ENCODE data around the gene PLSCR2.
"Not testable (repeated sequence)": the region's sequence is repeated elsewhere in the genome, so short reads cannot be mapped to it uniquely, and the experiment has no call there.

Gene PLSCR2

DNA sequence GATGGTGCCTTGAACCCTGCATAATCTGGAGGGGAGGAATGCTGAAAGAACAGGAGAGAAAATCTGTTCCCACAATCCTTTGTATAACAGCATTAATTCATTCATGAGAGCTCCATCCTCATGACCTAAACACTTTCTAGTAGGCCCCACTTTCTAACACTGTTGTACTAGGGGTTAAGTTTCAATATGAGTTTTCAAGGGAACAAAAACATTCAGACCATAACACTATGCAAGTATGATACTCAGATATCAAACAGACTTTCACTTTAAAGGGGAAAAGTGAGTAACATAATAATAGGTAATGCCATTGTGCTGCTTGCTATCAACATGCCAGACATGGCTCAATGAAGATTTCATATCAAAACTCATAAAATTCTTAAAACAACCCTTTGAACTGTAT, 32.4 kb upstream of the PLSCR2 start:
- Histone ChIP-seq H3K4me3 (ENCODE audit: low read length) (no peak overlapping the region), H3K27ac (ENCODE audit: low read length) (no peak overlapping the region), H3K4me1 (ENCODE audit: insufficient read depth, low read length) (peaks cover 25% of the 10 kb centered on the region), H3K9ac (ENCODE audit: low read depth, low read length) (no peak overlapping the region), H3K27me3 (ENCODE audit: insufficient read depth, low read length) (no peaks in the 10 kb centered on the region), H3K9me3 (ENCODE audit: insufficient read depth, low read depth, low read length) (no peaks in the 10 kb centered on the region; the same call in none of the 2 replicates), H3K36me3 (ENCODE audit: insufficient read depth, low read depth, low read length) (no peaks in the 10 kb centered on the region)

DNA sequence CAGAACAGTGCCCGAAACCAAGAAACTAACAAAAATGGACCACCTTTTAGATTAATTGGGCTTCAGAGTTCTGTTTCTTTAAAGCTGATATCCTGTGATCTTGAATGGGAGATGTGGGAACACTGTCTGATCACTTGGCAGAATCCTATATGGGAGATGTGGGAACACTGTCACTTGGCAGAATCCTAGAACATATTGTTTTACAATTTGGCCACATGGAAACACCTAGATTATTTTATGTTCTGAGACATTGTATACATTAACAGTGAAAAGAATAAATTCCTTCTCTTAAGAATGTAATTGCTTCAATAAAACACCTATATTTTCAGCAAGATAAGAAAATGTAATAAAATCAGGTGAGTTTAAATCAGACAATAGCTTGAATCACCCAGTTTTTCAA, 30.3 kb upstream of the PLSCR2 start:
- H3K27me3 ChIP-seq (ENCODE audit: insufficient read depth, low read length): no peaks in the 10 kb centered on the region
- peaks cover 12% of the 10 kb centered on the region; the same call in 1 of the 2 replicates for H3K4me1 ChIP-seq (ENCODE audit: insufficient read depth, low read length)

DNA sequence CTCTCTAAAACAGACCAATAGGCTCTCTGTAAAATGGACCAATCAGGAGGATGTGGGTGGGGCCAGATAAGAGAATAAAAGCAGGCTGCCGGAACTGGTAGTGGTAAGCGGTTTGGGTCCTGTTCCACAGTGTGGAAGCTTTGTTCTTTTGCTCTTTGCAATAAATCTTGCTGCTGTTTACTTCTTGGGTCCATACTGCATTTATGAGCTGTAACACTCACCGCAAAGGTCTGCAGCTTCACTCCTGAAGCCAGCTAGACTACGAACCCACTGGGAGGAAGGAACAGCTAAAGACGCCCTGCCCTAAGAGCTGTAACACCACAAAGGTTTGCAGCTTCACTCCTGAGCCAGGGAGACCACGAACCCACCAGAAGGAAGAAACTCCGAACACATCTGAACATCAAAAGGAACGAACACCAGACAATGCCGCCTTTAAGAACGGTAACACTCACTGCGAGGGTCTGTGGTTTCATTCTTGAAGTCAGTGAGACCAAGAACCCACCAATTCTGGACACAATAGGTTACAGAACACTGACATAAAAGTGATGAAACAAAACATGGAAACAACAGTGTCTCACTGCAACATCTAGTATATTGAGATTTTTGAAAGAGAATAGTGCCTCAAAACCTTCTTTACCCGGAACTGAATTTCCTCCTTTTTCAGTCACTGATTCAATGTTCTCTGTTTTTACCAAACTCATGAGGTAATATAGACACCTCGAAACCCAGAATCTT, 28.8 kb upstream of the PLSCR2 start:
- Histone ChIP-seq H3K9me3 (ENCODE audit: insufficient read depth, low read depth, low read length) (no peaks in the 10 kb centered on the region; the same call in none of the 2 replicates), H3K9ac (ENCODE audit: low read depth, low read length) (no peak overlapping the region), H3K4me3 (ENCODE audit: low read length) (no peak overlapping the region), H3K4me1 (ENCODE audit: insufficient read depth, low read length) (peaks cover 2% of the 10 kb centered on the region; the same call in 1 of the 2 replicates), H3K27me3 (ENCODE audit: insufficient read depth, low read length) (no peaks in the 10 kb centered on the region), H3K27ac (ENCODE audit: low read length) (no peak overlapping the region), H3K36me3 (ENCODE audit: insufficient read depth, low read depth, low read length) (no peaks in the 10 kb centered on the region)

More for the DNA sequence above, 30.3 kb upstream of the PLSCR2 start:
- H3K9me3 ChIP-seq (ENCODE audit: insufficient read depth, low read depth, low read length): no peaks in the 10 kb centered on the region; the same call in none of the 2 replicates
- H3K27ac ChIP-seq (ENCODE audit: low read length): no peak overlapping the region
- no peak overlapping the region for H3K9ac ChIP-seq (ENCODE audit: low read depth, low read length)
- H3K36me3 ChIP-seq (ENCODE audit: insufficient read depth, low read depth, low read length): no peaks in the 10 kb centered on the region
- H3K4me3 ChIP-seq (ENCODE audit: low read length): no peak overlapping the region

DNA sequence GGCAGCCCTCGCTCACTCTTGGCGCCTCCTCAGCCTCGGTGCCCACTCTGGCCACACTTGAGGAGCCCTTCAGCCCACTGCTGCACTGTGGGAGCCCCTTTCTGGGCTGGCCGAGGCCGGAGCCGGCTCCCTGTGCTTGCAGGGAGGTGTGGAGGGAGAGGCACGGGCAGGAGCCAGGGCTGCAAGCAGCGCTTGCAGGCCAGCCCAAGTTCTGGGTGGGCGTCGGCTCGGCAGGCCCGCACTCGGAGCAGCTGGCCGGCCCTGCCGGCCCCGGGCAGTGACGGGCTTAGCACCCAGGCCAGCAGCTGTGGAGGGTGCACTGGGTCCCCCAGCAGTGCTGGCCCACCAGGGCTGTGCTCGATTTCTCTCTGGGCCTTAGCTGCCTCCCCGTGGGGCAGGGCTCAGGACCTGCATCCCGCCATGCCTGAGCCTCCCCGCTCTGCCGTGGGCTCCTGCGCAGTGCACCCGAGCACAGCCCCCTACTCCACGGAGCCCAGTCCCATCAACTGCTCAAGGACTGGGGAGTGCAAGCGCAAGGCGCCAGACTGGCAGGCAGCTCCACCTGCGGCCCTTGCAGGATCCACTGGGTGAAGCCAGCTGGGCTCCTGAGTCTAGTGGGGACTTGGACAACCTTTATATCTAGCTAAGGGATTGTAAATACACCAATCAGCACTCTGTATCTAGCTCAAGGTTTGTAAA, 27.9 kb upstream of the PLSCR2 start:
- H3K27me3 ChIP-seq (ENCODE audit: insufficient read depth, low read length); H3K9me3 ChIP-seq (ENCODE audit: insufficient read depth, low read depth, low read length); H3K4me1 ChIP-seq (ENCODE audit: insufficient read depth, low read length); H3K27ac ChIP-seq (ENCODE audit: low read length); H3K36me3 ChIP-seq (ENCODE audit: insufficient read depth, low read depth, low read length); H3K4me3 ChIP-seq (ENCODE audit: low read length); H3K9ac ChIP-seq (ENCODE audit: low read depth, low read length): not testable (repeated sequence)

DNA sequence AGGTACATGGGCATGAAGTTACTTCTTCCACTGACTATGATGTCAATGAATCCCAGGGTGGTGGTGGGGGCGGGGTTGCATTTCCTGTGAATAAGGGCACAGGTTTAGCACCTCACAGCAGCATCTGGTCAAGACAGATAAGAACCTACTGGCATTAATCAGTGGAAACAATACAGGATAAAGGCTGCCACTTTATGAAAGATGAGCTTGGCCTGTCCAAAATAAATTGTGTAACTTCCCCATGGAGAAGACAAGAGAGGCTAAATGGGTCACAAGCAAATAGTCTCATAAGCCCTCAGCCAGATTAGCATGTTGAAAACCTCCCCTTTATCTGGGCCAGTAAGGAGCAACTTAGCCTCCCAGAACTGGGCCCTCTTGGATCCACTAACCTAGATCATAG, 27.4 kb upstream of the PLSCR2 start:
- H3K27me3 ChIP-seq (ENCODE audit: insufficient read depth, low read length): no peaks in the 10 kb centered on the region
- H3K9ac ChIP-seq (ENCODE audit: low read depth, low read length): no peak overlapping the region
- H3K4me3 ChIP-seq (ENCODE audit: low read length): no peak overlapping the region
- H3K36me3 ChIP-seq (ENCODE audit: insufficient read depth, low read depth, low read length): no peaks in the 10 kb centered on the region
- H3K27ac ChIP-seq (ENCODE audit: low read length): no peak overlapping the region
- H3K9me3 ChIP-seq (ENCODE audit: insufficient read depth, low read depth, low read length): no peaks in the 10 kb centered on the region; the same call in none of the 2 replicates
- no peaks in the 10 kb centered on the region for H3K4me1 ChIP-seq (ENCODE audit: insufficient read depth, low read length)

DNA sequence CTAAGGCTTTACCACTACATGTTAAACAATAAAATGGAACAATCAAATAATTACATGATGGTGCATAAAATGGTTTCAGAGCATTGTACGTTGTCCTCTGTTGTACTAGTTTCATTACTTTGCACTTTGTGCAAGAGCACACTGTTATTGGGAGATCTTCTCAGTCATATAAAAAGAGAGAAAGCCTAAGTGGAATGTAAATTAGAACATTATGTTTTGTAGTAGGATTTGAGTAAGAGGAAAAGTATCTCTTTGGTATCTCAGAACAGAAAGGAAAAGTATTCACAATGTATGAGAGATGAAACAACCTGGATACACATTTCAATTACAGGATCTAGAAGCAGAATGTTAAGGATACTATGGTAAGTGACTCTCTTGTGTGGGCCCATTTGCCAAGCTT, 26.9 kb upstream of the PLSCR2 start:
- Histone ChIP-seq H3K27me3 (ENCODE audit: insufficient read depth, low read length) (no peaks in the 10 kb centered on the region), H3K27ac (ENCODE audit: low read length) (no peak overlapping the region), H3K4me3 (ENCODE audit: low read length) (no peak overlapping the region), H3K9me3 (ENCODE audit: insufficient read depth, low read depth, low read length) (no peaks in the 10 kb centered on the region; the same call in none of the 2 replicates), H3K9ac (ENCODE audit: low read depth, low read length) (no peak overlapping the region), H3K36me3 (ENCODE audit: insufficient read depth, low read depth, low read length) (no peaks in the 10 kb centered on the region), H3K4me1 (ENCODE audit: insufficient read depth, low read length) (no peaks in the 10 kb centered on the region)

DNA sequence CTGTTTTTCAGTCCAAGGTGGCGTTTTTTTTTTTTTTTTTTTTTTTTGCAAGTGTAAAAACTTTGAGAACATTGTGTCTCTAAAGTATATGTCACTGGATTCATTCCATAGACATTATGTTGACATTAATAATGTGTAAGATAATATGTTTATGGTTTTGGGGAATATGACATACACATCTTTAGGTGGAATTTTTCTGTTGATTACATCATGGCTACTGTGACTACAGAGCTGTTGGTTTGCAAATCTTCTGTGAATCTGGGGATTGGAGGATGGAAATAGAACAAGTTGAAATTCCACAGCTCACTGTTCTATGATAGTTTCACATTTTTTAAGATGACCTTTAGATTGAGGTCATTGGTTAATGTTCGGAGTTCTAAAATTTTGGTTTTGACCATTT, 24.4 kb upstream of the PLSCR2 start:
- Histone ChIP-seq H3K4me3 (ENCODE audit: low read length) (no peak overlapping the region), H3K4me1 (ENCODE audit: insufficient read depth, low read length) (no peaks in the 10 kb centered on the region), H3K27ac (ENCODE audit: low read length) (no peak overlapping the region), H3K36me3 (ENCODE audit: insufficient read depth, low read depth, low read length) (no peaks in the 10 kb centered on the region), H3K27me3 (ENCODE audit: insufficient read depth, low read length) (no peaks in the 10 kb centered on the region), H3K9ac (ENCODE audit: low read depth, low read length) (no peak overlapping the region), H3K9me3 (ENCODE audit: insufficient read depth, low read depth, low read length) (no peaks in the 10 kb centered on the region; the same call in none of the 2 replicates)

DNA sequence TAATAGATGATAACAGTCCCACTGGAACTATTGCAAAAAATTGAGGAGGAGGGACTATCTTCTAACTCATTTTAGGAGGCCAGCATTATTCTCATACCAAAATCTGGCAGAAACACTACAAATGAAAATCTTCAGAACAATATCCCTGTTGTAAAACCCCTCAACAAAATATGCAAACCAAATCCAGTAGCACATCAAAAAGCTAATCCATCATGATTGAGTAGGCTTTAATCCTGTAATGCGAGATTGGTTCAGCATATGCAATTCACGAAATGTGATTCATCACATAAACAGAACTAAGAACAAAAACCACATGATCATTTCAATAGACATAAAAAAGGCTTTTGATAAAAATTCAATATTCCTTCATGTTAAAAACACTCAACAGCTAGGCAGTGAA, 23.9 kb upstream of the PLSCR2 start:
- Histone ChIP-seq H3K4me1 (ENCODE audit: insufficient read depth, low read length) (no peaks in the 10 kb centered on the region), H3K36me3 (ENCODE audit: insufficient read depth, low read depth, low read length) (no peaks in the 10 kb centered on the region), H3K9ac (ENCODE audit: low read depth, low read length) (no peak overlapping the region), H3K9me3 (ENCODE audit: insufficient read depth, low read depth, low read length) (no peaks in the 10 kb centered on the region; the same call in 1 of the 2 replicates), H3K4me3 (ENCODE audit: low read length) (no peak overlapping the region), H3K27ac (ENCODE audit: low read length) (no peak overlapping the region), H3K27me3 (ENCODE audit: insufficient read depth, low read length) (no peaks in the 10 kb centered on the region)

DNA sequence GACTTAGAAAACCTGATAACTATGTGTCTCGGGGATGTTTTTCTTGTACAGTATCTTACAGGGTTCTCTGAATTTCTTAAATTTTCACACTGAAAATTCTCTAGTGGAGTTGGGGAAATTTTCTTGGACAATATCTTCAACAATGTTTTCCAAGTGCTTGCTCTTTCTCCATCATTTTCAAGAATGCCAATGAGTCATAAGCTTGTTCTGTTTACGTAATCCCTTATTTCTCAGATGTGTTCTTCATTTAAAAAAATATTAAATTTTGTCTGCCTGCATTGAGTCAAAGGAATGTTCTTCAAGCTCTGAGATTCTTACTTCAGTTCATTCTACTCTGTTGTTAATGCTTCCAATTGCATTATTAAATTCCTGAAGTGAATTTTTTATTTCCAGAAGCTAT, 21.9 kb upstream of the PLSCR2 start:
- no peaks in the 10 kb centered on the region for H3K36me3 ChIP-seq (ENCODE audit: insufficient read depth, low read depth, low read length)
- H3K27ac ChIP-seq (ENCODE audit: low read length): no peak overlapping the region
- H3K9ac ChIP-seq (ENCODE audit: low read depth, low read length): no peak overlapping the region
- no peak overlapping the region for H3K4me3 ChIP-seq (ENCODE audit: low read length)
- no peaks in the 10 kb centered on the region for H3K4me1 ChIP-seq (ENCODE audit: insufficient read depth, low read length)
- no peaks in the 10 kb centered on the region for H3K27me3 ChIP-seq (ENCODE audit: insufficient read depth, low read length)
- H3K9me3 ChIP-seq (ENCODE audit: insufficient read depth, low read depth, low read length): no peaks in the 10 kb centered on the region; the same call in none of the 2 replicates

DNA sequence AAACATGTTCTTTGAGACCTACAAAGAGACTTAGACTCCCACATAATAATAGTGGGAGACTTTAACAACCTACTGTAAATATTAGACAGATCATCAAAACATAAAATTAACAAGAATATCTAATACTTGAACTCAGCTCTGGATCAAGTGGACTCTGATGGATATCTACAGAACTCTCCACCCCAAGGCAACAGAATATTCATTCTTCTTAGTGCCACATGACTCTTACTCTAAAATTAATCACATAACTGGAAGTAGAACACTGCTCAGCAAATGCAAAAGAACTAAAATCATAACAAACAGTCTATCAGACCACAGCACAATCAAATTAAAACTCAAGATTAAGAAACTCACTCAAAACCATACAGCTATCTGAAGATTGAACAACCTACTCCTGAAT, 15.9 kb upstream of the PLSCR2 start:
- no peak overlapping the region for H3K27ac ChIP-seq (ENCODE audit: low read length)
- H3K27me3 ChIP-seq (ENCODE audit: insufficient read depth, low read length): no peaks in the 10 kb centered on the region
- no peak overlapping the region for H3K4me3 ChIP-seq (ENCODE audit: low read length)
- H3K9ac ChIP-seq (ENCODE audit: low read depth, low read length): no peak overlapping the region
- no peaks in the 10 kb centered on the region; the same call in none of the 2 replicates for H3K9me3 ChIP-seq (ENCODE audit: insufficient read depth, low read depth, low read length)
- H3K36me3 ChIP-seq (ENCODE audit: insufficient read depth, low read depth, low read length): no peaks in the 10 kb centered on the region
- H3K4me1 ChIP-seq (ENCODE audit: insufficient read depth, low read length): no peaks in the 10 kb centered on the region

DNA sequence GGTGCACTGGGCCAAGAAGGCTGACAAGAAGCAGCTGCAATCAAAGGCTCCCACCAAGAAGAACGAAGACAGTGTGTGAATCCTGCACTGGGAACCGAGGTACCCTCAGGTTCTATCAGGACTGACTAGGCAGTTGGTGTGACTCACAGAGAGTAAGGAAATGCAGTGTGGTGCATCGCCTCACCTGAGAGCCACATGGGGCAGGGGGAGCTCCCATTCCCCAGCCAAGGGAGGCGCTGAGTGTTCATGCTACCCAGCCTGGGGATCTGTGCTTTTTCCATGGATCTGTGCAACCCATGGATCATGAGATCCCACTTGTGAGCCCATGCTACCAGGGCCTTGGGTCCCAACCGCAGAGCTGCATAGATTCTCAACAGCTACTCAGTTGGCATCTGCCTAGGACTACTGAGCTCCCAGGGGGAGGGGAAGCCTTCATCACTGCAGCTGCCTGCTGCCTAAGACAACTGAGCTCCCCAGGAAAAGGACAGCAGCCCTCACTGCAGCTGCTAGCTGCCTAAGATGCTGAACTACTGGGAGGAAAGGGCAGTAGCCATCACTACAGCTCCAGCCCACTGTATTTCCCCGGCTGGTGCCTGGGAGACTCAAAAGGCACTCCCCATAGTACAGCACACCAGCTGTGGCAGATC, 6.9 kb upstream of the PLSCR2 start:
- no peak overlapping the region for H3K27ac ChIP-seq (ENCODE audit: low read length)
- H3K4me1 ChIP-seq (ENCODE audit: insufficient read depth, low read length): no peaks in the 10 kb centered on the region
- H3K27me3 ChIP-seq (ENCODE audit: insufficient read depth, low read length): no peaks in the 10 kb centered on the region
- no peak overlapping the region for H3K4me3 ChIP-seq (ENCODE audit: low read length)
- no peak overlapping the region for H3K9ac ChIP-seq (ENCODE audit: low read depth, low read length)
- no peaks in the 10 kb centered on the region for H3K9me3 ChIP-seq (ENCODE audit: insufficient read depth, low read depth, low read length)
- H3K36me3 ChIP-seq (ENCODE audit: insufficient read depth, low read depth, low read length): no peaks in the 10 kb centered on the region

DNA sequence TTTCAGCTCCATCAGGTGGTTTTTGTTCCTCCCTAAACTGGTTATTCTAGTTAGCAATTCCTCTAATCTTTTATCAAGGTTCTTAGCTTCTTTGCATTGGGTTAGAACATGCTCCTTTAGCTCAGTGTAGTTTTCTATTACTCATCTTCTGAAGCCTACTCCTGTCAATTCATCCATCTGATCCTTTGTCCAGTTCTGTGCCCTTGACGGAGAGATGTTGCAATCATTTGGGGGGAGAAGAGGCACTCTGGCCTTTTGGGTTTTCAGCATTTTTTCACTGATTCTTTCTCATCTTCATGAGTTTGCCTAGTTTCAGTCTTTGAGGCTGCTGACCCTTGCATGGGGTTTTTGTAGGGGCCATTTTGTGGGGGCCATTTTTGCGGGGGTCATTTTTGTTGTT, 5.6 kb upstream of the PLSCR2 start:
- not testable (repeated sequence) for H3K4me1 ChIP-seq (ENCODE audit: insufficient read depth, low read length); H3K36me3 ChIP-seq (ENCODE audit: insufficient read depth, low read depth, low read length); H3K27ac ChIP-seq (ENCODE audit: low read length); H3K9ac ChIP-seq (ENCODE audit: low read depth, low read length); H3K9me3 ChIP-seq (ENCODE audit: insufficient read depth, low read depth, low read length); H3K27me3 ChIP-seq (ENCODE audit: insufficient read depth, low read length); H3K4me3 ChIP-seq (ENCODE audit: low read length)

Measured in iPS-20b (cell line).